NCI-H2196 treated with DMSO at 0.1 percent for 48 hours (cell line): ENCODE results near the gene KRTAP21-2.
"Not testable (repeated sequence)": the region's sequence is repeated elsewhere in the genome, so short reads cannot be mapped to it uniquely, and the experiment has no call there.

Experiments
- DNase-seq: peaks from one replicate; lab custom pipeline; 2025; ENCODE audit not compliant: unreplicated experiment; lab: John Stamatoyannopoulos, UW

Gene KRTAP21-2

GRCh38 chr21:30747159-30747558 lies at the start of gene KRTAP21-2:
KRTAP21-2 (minus strand) TSS chr21:30747259; CDS start chr21:30747202, 57 bp downstream.
- no peak for DNase-seq

GRCh38 chr21:30793581-30794314 lies 46.7 kb upstream of the KRTAP21-2 start:
- no peak for DNase-seq

GRCh38 chr21:30779249-30779648 lies 32.2 kb upstream of the KRTAP21-2 start:
- DNase-seq = no peak

GRCh38 chr21:30769724-30770431 lies 22.8 kb upstream of the KRTAP21-2 start:
- DNase-seq = no peak

GRCh38 chr21:30760776-30761175 lies 13.7 kb upstream of the KRTAP21-2 start:
- DNase-seq = no peak

GRCh38 chr21:30758306-30758705 lies 11.2 kb upstream of the KRTAP21-2 start:
- DNase-seq = no peak

- not testable (repeated sequence) for DNase-seq
These were observed 8.3 kb upstream of the KRTAP21-2 start, which contains the start of gene KRTAP21-1 for GRCh38 chr21:30755328-30755727. KRTAP21-1 (minus strand) TSS chr21:30755428; CDS start chr21:30755378, 50 bp downstream.

- no peak for DNase-seq
These were observed 6.6 kb downstream of the KRTAP21-2 start for GRCh38 chr21:30740462-30740861.

GRCh38 chr21:30733026-30733425 lies 14.0 kb downstream of the KRTAP21-2 start:
- no peak for DNase-seq

GRCh38 chr21:30726726-30727125 lies 20.3 kb downstream of the KRTAP21-2 start:
- DNase-seq = no peak

- no peak for DNase-seq
These were observed 27.7 kb downstream of the KRTAP21-2 start for GRCh38 chr21:30719401-30719800.

- DNase-seq = no peak
These were observed 28.7 kb downstream of the KRTAP21-2 start, which contains the start of gene KRTAP21-3 for GRCh38 chr21:30718239-30718909. KRTAP21-3 (minus strand) TSS chr21:30718777; CDS start chr21:30718759, 18 bp downstream.

- DNase-seq = no peak
These were observed 30.0 kb downstream of the KRTAP21-2 start for GRCh38 chr21:30717105-30717504.

- DNase-seq = no peak
These were observed 32.1 kb downstream of the KRTAP21-2 start for GRCh38 chr21:30714946-30715345.

- no peak for DNase-seq
These were observed 32.6 kb downstream of the KRTAP21-2 start for GRCh38 chr21:30714456-30714855.

- no peak for DNase-seq
These were observed 33.3 kb downstream of the KRTAP21-2 start for GRCh38 chr21:30713766-30714165.

GRCh38 chr21:30710499-30710898 lies 36.6 kb downstream of the KRTAP21-2 start:
- DNase-seq = no peak

GRCh38 chr21:30707409-30707808 lies 39.6 kb downstream of the KRTAP21-2 start:
- DNase-seq = no peak
